HuH-7.5 (cell line): Measurements from ENCODE around the gene GPR37L1.
"Not testable (repeated sequence)": the region's sequence is repeated elsewhere in the genome, so short reads cannot be mapped to it uniquely, and the experiment has no call there.

Source experiments
- DNase-seq: peaks from one replicate; pipeline ENCODE4 v3.0.0; 2011; ENCODE audit warnings: low spot score

The GPR37L1 gene

GRCh38 chr1:202134645-202135172 lies 12.0 kb downstream of the GPR37L1 start:
- DNase-seq: no peak

DNA sequence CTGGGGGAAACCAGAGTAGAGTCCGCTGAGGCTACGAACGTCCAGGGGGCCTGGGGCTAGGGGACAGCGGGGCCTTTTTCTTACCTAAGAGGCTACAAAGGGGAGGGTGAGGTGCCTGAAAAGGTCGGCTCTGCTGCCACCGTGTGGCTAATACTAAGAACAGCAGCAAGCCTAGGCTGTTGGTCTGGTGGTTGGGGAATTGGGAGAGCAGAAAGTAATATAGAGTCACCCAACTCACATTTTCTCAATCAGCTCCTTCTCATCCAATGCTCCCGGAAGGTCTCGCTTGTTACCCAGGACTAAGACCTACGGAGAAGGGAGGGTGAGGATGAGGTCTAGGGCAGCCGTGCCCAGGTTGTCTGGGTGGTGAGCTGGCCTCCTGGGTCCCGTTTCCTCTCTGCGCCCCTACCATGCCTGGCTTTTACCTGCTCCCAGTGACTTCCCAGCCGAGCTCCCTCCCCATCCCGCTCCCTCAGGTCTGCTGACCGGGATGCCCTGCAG lies 12.6 kb downstream of the GPR37L1 start:
- peak; percentile 94 for DNase-seq

DNA sequence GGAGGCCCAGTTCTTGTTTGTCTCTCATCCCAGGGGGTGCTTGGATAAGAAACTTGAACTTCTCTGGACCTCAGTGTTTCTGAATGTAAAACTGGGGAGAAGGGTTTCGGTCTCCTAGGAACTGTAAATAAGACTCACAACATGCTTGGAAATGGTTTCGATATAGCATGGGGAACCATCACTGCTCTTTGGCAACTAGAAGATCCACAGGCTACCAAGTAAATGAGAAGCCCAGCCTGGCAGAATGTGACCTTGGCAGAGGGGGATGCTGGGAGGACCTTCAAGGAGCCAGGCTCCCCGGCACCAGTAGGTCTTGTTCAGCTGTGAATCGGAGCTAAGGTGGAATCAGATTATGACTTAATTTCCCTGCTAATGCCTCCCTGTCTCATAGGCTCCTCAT lies 18.1 kb downstream of the GPR37L1 start:
- DNase-seq: no peak

- not testable (repeated sequence) for DNase-seq
These were observed 18.8 kb downstream of the GPR37L1 start for GRCh38 chr1:202141468-202141867.

DNA sequence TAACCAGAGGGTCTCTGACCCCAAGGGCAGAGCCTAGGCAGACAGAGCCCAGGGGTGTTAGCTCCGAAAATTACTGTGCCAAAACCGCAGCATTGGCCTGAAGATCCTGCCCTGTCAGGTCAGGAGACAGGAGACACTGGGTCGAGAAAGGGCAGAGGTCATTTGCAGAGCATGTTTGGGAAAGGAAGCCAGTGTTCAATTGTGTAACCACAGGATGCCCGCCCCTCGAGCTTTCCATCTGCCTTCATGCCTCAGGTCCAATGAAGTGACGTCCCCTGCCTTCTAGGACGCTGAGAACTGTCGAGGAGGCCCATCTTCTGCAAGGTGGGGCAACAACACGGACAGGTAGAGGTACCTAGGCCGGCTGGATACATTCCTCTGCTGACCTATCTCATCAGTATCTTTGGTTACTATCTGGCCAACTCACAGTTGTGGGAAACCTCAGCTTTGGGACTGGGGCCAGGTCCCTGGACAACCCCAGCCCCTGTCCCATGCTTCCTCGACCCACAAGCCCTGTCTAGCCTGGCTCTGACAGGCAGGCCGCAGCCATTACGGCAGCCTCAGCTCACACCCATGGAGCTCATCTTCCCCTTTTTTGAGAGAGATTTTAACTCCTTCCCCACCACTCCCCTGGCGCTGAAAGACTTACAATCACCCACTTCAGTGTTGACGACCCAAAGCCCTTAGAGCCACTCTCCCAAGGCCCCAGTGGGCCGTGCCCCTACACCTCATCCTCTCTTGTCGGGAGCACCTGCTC lies 20.5 kb downstream of the GPR37L1 start:
- DNase-seq: peak; percentile 73

GRCh38 chr1:202143768-202144401 lies 21.2 kb downstream of the GPR37L1 start:
- peak; percentile 36 for DNase-seq

DNA sequence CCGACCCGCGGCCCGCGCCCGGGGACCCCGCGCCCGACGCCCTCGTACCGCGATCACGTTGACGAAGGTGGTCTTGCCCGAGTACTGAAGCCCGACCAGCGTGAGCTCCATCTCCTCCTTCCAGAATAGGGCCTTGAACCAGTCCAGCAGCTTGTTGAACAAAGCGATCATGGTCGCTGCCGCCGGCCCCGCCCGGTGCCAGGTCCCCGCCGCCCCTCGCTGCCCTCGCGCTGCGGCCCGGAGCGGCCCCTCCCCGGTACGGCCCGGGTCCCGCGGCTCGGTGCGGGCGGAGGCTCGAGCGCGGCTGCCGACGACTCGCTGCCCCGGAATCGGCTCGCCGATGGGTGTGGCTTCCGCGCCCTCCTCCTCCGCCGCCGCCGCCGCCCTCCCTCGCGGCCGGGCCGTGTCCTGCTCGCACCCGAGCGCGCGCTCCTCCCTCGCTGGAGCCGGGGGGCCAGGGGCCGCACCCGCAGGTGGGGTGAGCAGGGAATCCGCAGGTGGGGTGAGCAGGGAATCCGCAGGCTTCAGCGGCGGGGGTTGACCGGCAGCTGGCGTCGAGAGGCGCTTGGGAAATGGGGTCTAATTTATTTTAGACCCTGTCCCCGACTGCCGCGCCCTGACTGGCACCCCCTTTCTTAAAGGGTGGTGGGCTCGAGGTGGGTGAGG lies 21.8 kb downstream of the GPR37L1 start, which contains the start of gene ARL8A:
ARL8A (minus strand) TSS at position 336 of the 666 bp plus-strand sequence; CDS start at position 171, 165 bp downstream.
- peak; percentile 61 for DNase-seq

DNA sequence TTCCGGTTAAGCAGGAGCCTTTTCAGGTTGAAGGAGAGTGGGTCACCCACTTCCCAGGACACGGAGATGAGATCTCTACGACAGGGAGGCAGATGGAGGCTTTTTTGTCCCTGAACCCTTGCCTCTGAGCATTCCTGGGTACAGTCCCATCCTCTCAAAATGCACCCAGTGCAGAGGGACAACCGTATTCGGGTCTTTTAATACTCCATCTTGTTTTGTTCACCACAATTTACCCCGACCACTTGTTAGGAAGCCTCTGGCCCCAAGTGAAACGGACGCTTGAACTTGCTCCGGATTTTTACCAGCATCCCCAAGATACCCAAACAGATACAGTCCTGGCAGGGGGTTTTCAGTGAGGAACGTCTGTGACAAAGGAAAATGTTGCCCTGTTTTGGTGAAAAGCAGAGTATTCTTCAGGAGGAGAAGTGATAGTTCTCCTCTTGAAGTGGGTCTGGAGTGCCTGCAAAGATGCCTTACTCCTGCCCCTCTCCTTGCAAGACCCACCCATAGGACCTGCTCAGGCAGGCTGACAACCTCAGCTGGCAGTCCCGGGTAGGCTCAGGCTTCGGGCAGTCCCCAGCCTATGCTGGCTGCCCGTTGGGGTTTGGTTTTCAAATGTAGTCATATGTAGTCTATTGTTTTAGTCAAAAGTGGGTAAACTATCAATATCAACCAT lies 22.5 kb downstream of the GPR37L1 start:
- DNase-seq: no peak

- not testable (repeated sequence) for DNase-seq
These were observed 23.0 kb downstream of the GPR37L1 start for GRCh38 chr1:202145744-202146140.

- DNase-seq: no peak
These were observed 23.6 kb downstream of the GPR37L1 start for GRCh38 chr1:202146279-202146678.

DNA sequence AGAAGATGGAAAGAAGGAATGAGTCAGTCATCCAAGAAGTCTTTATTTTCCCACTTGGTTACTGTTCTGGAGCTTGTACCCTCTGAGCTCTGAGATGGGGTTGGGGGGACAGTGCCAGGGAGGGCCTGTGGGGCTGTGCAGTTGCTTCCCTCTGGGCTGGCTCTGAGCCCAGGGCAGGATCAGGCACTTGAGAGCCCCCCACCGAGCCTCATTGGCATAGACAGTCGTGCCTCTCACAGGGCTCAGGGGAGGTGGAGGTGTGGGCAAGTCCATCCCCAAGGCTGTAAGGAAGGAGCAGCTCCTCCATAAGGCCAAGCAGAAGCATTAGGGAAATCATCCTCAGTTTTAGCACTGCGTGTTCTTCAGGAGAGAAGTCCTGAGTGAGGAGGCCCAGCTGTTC lies 24.3 kb downstream of the GPR37L1 start:
- DNase-seq: no peak

GRCh38 chr1:202148391-202148790 lies 25.7 kb downstream of the GPR37L1 start:
- no peak for DNase-seq

- DNase-seq: no peak
These were observed 26.8 kb downstream of the GPR37L1 start for GRCh38 chr1:202149566-202149965.

DNA sequence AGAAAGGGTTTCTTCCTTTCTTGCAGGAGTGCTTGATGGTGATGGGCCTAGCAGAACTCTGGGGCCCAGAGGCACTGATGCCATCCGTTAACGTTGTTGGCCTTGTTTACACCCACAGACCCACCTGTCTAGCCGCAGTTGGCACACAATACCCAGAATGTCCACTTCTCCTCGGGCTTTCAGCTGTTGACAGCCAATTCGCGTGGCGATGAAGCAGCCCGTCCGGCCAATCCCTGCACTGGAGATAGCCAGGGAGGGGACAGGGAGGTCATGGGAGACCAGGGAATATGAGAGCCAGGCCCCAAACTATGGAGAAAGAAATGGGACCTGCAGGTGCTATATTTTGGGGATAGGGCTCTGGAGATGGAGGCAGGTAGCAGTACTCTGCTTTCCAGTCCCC lies 27.5 kb downstream of the GPR37L1 start:
- no peak for DNase-seq

- DNase-seq: no peak
These were observed 27.9 kb downstream of the GPR37L1 start for GRCh38 chr1:202150602-202151001.

GRCh38 chr1:202151045-202151444 lies 28.3 kb downstream of the GPR37L1 start:
- no peak for DNase-seq

DNA sequence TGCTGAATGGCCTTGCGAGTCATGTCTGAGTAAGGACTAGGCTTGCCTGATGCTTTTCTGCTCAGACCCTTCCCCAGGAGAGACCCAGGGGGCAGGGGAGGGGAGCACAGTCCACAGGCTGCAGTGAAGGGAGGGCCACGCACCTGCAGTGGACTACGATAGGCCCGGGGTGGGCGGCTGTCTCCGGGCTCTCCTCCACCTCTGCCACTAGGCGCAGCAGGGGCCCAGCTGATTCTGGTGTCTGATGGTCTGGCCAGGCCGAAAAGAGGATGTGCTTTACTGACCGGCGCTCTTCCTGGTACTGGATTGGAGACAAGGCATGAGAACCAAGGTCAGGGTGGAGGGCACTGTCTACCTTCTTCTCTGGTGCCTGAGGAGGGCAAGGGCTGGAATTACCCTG lies 29.7 kb downstream of the GPR37L1 start:
- no peak for DNase-seq

- no peak for DNase-seq
These were observed 30.6 kb downstream of the GPR37L1 start for GRCh38 chr1:202153284-202153683.

DNA sequence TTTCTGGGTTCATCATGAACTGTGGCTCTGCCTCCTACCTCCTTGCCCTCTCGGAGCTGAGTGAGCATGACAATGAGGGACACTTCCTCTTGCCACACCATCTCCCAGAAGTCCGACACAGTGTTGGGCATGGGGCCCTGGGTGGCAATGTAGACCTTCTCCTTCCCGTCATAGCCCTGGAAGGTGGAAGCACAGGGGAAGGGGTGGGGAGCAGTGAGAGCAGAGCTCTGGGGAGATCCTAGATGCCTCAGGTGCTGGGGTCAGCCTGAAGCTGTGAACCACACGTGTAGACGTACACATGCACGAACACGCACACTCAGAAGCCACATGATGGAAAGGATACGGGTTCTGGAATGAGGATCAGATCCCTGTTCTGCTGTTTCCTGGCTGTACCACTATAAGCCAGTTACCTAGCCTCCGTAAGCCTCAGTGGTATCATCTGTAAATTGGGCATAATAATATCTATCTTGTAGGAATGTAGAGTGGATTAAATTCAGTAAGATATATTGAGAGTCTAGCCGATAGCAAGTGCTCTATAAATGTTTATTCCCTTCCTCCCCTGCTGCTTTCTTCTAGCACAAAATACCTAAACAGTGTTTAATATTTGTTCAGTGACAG lies 31.5 kb downstream of the GPR37L1 start:
- DNase-seq: no peak

DNA sequence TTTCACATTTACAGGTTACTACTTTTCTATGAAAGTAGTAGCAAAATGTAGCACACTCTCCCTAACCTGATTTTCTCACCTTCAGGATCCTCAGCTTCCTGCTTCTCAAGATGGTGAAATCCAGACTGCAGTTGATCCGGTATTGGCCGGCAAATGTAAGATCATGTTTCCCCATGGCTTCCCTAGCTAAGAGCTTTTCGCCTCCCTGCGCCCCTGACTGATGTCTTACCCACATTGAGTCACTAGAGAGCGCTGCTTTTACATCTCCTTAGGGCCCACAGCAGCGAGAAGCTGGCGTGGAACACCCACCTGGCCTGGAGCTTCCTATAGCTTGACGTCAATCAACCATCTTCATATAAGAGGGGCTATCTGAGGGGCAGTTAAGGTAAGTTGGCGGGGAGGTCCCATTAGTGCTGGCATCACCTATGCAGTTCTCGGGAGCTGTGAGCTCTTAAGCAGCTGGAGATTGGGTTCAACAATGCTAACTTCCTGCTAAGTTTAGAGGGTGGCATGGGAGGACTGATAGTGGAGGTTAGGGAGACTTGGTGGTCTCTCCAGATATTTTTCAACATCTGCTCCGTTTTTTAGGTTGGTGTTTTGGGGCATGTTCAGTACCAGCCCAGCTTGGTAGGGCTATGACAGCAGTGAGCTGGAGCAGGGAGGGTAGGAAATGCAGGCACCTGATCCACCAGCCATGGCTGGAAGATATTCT lies 32.2 kb downstream of the GPR37L1 start:
- DNase-seq: no peak

DNA sequence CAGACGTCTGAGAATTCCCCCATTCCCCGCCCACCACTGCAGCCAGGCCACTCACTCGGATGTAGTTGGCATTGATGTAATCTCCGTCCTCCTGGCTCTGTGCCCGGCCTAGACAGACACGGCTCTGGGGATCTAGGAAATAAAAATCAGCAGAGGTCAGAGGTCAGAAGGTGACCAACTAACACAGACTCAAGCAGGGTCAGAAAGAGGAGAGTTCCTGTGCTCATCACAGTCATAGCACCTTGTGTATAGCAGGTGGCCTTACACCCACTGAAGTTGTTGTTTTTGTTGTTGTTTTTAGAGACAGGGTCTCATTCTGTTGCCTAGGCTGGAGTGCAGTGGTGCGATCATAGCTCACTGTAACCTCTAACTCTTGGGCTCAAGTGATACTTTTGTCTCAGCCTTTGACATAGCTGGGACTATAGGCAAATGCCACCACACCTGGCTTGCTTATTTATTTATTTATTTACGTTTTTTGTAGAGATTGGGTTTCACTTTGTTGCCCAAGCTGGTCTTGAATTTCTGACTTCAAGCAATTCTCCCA lies 32.8 kb downstream of the GPR37L1 start:
- no peak for DNase-seq
